Sigmoid colon (tissue), 4 donors: ENCODE data around the gene ZNF787.

ENCODE experiments used
- CTCF ChIP-seq, 4 experiments: fragments of 450-650 bp in 3 of 4; fragments of 200-600 bp in 1 of 4; IDR thresholded peaks; one replicate each; pipeline ENCODE4 v1.5.1; 2016 to 2019; ENCODE audit warnings: antibody characterized with exemption in 4 of 4, mild to moderate bottlenecking in 3 of 4, moderate library complexity in 2 of 4
- EP300 ChIP-seq, 4 donors: sonication (generic); formaldehyde crosslinking; IDR thresholded peaks; one replicate each; pipeline ENCODE4 v1.6.1; 2017; ENCODE audit warnings: antibody characterized with exemption in 4 of 4
- POLR2A ChIP-seq, 2 donors: fragments of 450-650 bp; IDR thresholded peaks; one replicate each; pipeline ENCODE4 v1.6.1; 2016; ENCODE audit warnings: antibody characterized with exemption in 2 of 2, mild to moderate bottlenecking in 2 of 2, moderate library complexity in 2 of 2

DNA sequence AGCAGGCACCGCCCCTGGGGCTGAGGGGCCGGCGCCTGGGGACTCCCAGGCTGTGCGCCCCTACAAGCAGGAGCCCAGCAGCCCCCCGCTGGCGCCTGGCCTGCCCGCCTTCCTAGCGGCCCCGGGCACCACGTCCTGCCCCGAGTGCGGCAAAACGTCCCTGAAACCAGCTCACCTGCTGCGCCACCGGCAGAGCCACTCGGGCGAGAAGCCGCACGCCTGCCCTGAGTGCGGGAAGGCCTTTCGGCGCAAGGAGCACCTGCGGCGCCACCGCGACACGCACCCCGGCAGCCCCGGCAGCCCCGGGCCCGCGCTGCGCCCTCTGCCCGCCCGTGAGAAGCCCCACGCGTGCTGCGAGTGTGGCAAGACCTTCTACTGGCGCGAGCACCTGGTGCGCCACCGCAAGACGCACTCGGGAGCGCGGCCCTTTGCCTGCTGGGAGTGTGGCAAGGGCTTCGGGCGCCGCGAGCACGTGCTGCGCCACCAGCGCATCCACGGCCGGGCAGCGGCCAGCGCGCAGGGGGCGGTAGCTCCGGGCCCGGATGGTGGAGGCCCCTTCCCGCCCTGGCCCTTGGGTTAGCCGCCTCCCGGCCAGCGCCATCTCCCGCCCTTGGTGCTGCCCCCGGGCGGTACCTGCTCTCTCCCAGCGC is 38.7 kb upstream of the ZNF787 start:
- no peak for TF ChIP-seq EP300 (IDR thresholded peaks at IDR 0.05)
- no peak for TF ChIP-seq CTCF (IDR thresholded peaks at IDR 0.05)
- TF ChIP-seq POLR2A (IDR thresholded peaks at IDR 0.05) = no peak
